Caki2 (cell line): ENCODE data around the gene REC8. TPM values are rescaled to one million over a fixed set of nuclear protein-coding genes. Genes with fewer than 3 reads are reported as not detected.
A peak's percentile ranks its signal among the peaks of the same experiment; 100 is the strongest.
"Not testable (repeated sequence)": the region's sequence is repeated elsewhere in the genome, so short reads cannot be mapped to it uniquely, and the experiment has no call there.

ENCODE experiments used
- DNase-seq: peaks from one replicate; pipeline ENCODE4 v3.0.0-alpha.2; 2015; ENCODE audit warnings: low read depth
- in situ Hi-C: cut with HindIII; loops from 2 replicates; pipeline ENCODE4 v1.10.0; 2016; ENCODE audit warnings: low sequenced_read_pairs, low pct_unique_long_range_greater_than_20kb, mixed read lengths
- total RNA-seq: library from RNA; depleted of rRNA; stranded (reverse); fragments of >200 nt; shearing (Covaris generic); gene quantifications from 2 replicates; pipeline ENCODE4 v1.2.3, GENCODE V29; 2014; ENCODE audit warnings: low replicate concordance

Gene REC8
- total RNA-seq, 1 experiment from 2014 or later: not detected

DNA sequence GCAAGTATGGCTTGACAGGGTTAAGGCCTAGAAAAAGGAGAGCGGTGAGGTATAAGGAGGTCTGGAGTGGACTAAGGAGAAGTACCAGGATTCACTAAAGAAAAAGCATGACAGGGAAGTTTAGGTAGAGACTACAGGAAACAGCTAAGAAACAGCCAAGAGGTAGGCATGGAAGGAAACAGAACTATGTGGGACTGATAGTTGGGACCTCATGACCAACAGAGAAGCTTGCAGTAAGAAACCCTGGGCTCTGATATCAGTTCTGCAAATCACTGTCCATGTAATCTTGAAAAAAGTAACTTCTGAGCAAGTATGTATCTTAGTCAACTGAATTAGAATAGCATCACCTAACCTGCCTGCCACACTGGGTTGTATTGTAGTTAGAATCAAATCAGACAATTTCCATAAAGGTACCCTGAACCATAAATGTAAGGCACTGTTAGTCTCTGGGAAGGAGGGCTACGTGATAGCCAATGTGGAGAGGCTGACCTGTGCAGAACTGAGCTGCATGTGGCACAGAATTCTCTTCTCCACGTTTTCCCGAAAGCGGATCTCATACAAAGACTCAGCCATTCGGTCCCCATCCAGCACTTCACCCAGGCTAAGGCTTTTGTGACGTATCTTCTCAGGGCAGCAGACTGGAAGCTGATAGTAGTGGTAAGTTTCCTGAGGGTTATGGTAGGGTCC is 22.4 kb downstream of the REC8 start:
- in situ Hi-C loops: no loop called here
- no peak for DNase-seq

DNA sequence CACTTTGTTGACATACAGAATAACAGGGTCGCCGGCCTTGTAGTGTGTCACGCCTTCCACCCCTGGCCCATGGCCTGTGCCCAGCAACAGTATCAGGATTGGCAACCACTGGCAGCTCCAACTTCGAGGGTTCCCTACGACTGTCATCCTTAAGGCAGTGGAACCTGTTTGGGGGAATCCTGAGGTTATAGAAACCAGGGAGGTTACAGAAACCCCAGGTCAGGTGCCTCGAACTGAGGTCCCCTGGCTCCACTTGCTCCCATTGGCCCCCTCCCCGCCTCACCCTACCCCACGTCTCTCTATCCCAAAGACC is 22.9 kb downstream of the REC8 start:
- in situ Hi-C loops: no loop called here

DNA sequence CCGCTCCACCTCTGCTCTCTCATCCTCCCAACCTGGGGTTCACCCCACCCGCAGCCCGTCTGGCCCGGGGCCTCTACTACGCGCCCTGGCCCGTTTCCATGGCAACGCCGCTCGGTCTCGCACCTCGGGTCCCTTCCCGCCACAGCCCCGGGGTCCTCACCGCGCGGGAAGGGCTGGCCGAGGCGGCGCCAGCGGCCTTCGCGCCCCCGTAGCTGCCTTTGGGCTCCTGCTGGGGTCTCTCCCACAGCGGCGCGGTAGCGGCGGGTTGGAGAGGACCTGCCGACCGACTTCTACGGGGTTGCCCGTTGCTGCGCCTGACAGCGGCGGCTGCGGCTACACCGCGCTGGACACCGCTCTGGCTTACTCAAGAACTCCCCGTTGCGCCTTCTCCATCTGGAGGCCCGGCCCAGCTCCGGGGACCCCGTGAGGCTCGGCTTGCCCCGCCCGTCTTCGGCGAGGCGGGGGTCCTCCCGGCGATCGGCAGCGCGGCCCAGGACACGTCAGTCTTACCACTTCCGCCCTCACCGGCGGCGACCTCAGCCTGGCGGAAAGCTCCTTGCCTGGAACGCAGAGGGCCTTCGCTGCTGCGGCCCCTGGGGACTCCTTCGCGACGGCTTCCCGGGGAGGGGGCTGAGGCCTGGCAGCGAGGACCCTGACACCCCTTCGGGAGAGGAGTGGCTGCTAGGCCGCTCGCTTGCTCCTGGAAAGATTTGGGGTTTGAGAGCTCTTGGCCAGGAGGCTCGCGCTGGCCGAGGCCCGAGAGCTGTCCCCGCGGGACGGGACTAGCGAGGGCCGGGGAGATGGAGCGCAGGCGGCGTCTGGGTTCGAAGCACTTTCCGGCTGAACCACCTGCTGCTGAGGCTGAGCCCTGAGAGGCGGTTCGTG is 23.5 kb downstream of the REC8 start, which contains the start of gene TM9SF1:
Gene TM9SF1 (minus strand): TSS at position 256 of the 885 bp plus-strand sequence. CDS start 422 bp downstream, outside the sequence.
- peak; percentile 81 for DNase-seq
- in situ Hi-C loops: no loop called here

More for the DNA sequence above, 22.9 kb downstream of the REC8 start:
- no peak for DNase-seq

DNA sequence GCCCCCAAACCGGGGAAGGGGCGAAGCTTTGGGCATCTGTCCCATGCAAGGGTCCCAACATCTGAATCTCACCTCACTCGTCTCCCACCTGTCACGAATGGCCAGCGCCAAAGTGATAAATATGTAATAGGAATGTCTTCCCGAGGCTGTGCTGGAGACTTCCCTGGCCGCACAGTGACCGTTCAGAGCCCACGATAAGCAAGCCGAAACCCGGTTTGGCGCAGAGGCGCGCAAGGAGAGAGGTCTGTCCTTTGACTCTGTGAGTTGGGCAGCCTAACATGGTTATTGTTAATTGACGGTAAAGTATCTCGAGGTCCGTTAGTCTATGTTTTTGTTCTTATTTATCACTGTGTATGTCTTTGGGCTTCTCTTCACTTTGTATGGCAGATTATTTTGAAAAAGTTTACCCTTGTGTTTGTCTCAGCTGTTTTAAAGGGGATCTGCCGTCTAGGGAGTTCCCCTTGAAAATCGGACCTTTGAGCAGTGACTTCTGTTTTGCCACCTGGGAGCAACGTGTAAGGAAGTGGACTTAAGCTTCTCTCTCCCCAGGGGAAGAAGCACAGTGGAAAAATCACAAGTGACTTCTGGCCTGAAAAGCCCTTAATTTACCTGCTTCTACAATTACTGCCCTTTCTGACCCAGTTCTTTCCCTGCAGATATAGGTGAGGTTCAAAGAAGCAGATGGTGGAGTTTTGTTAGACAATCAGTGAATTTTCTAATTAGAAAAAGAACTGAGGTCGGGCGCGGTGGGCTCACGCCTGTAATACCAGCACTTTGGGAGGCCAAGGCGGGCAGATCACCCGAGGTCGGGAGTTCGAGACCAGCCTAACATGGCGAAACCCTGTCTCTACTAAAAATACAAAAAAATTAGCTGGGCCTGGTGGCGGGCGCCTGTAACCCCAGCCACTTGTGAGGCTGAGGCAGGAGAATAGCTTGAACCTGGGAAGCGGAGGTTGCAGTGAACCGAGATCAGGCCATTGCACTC is 24.5 kb downstream of the REC8 start:
- peak; percentile 23 for DNase-seq
- in situ Hi-C loops: no loop called here

DNA sequence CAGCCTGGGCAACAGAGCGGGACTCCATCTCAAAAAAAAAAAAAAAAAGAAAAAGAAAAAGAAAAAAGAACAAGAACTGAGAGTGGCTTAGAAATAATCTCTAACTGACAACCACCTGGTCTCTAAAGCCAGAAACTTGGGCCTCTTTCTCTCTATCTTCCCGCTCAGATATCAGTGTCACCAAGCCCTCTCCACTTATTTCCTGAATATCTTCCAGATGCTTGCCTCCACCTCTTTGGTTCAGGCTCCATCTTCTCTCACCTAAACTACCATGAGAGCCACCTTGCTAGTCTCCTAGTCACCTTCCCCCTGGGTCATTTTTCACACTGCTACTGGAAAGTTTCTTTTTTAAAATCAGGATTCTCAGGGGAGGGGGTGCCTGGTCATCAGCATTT is 25.2 kb downstream of the REC8 start:
- no peak for DNase-seq
- in situ Hi-C loops: no loop called here

DNA sequence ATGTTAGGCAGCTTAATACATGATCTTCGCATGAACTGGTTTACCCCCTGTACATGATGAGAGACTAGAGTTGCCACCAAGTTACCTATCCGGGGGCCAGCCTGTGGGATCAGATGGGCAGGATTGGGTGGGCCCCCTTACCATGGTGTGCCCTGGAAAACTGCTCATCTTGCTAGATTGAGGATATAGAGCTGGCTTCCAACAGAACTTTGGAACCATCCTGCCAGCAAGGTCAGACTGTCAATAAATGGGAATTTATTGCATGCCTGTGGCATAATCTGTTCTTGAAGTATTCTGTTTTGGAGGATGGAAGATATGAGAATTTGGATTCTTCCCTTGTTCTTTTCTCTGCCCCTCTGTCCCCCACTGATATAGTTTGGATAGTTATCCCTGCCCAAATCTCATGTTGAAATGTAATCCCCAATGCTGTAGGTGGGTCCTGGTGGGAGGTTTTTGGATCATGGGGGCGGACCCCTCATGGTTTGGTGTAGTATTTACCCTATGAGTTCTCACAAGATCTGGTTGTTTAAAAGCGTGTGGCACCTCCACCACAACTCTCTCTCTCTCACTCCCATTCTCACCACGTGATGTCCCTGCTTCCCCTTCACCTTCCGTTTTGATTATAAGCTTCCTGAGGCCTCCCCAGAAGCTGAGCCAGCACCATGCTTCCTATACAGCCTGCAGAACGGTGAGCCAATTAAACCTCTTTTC is 27.1 kb downstream of the REC8 start:
- in situ Hi-C loops: no loop called here
- no peak for DNase-seq

DNA sequence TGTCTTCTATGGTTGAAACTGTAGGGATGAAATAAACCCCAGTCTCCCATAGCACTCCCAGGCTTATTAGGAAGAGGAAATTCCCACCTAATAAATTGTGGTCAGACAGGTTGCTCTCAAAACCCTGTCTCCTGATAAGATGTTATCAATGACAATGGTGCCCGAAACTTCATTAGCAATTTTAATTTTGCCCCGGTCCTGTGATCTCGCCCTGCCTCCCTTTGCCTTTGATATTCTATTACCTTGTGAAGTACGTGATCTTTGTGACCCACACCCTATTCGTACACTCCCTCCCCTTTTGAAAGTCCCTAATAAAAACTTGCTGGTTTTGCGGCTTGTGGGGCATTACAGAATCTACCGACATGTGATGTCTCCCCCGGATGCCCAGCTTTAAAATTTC is 30.7 kb downstream of the REC8 start:
- in situ Hi-C loops, DNase-seq: not testable (repeated sequence)

DNA sequence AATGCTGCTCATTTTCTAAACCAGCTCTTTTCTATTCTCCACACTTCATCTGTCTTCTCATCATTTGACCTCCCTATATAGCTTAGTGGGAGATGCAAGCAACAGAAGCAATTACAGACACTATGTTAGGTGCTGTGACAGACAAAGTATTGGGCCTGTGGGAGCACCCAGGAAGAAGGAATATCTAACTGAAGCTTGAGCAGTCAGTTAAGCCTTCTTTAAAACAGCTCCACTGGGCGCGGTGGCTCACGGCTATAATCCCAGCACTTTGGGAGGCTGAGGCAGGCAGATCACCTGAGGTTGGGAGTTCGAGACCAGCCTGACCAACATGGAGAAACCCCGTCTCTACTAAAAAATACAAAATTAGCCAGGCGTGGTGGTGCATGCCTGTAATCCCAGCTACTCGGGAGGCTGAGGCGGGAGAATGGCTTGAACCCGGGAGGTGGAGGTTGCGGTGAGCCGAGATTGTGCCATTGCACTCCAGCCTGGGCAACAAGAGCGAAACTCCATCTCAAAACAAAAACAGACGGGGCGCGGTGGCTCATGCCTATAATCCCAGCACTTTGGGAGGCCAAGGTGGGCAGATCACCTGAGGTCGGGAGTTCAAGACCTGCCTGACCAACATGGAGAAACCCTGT is 31.5 kb downstream of the REC8 start:
- in situ Hi-C loops, DNase-seq: not testable (repeated sequence)

DNA sequence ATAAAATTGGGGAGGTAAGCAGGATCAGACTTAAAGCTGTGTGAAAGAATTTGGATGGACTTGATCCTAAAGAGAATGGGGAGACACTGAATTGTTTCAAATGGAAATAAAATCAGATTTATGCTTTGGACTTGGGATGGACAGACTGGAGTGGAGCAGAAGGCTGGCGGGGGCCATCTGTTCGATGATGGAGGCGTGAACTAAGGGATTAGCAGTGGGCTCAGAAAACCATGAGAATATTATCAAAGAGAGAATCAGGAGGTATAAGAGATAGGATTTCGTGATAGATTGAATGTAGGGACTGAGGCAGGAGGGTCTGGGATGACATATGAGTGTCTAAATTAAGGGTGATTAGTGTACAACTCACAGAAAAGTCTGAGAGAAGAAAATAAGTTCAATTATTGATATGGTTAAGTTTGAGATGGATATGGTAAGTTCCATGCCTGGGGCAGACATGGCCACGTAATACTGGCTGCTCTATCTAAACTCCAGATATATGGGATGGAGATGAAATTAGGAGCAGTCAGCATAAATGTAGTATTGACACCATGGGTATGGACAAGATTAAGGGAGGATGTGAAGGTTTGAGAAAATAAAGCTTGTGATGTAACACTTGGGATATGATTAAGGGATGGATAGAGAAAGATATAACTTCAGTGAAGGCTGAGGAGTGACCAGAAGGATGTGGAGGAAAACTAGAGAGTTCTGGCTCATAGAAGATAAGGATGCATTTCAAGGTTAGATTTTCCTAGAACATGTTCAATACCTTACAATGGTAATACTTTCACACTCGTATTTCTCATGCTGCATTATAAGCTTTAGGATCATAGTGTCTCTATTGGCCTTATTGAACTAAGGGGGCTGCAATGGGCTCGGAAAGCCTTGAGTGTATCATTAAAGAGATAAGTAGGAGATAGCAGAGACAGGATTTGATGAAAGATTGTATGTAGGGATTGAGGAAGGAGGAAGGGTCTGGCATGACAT is 32.6 kb downstream of the REC8 start:
- in situ Hi-C loops: no loop called here
- no peak for DNase-seq

DNA sequence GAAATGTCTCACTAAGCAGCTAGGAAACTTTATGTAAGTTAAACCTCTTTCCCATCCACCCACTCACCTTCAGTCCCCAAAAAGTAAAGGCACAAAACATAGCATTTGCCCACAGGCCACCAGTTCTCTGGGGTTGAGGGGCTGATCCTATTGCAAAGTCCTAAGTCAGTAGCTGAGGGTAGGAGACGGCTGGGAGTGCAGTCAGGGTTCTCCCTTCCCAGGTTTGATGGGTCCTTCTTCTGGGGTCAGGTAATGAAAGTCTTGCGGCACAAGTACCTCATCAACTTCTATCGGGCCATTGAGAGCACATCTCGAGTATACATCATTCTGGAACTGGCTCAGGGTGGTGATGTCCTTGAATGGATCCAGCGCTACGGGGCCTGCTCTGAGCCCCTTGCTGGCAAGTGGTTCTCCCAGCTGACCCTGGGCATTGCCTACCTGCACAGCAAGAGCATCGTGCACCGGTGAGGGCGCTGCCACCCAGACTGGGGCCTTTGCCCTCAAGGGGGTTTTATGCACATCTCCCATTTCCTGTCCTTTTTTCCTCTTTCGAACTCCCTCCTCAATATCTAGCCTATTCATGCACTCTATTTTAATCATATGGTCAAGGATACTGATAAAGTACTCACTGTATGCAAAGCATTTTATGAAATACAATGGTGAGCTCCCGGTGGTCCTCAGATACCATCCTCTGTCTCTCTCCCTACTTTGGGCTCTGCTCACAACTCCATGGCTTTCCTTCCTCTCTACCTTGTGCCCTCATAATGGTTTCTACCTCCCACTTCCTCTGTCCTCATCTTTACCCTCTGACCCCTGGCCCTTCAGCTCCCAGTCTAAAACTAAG is 34.6 kb downstream of the REC8 start:
- in situ Hi-C loops: no loop called here
- no peak for DNase-seq

DNA sequence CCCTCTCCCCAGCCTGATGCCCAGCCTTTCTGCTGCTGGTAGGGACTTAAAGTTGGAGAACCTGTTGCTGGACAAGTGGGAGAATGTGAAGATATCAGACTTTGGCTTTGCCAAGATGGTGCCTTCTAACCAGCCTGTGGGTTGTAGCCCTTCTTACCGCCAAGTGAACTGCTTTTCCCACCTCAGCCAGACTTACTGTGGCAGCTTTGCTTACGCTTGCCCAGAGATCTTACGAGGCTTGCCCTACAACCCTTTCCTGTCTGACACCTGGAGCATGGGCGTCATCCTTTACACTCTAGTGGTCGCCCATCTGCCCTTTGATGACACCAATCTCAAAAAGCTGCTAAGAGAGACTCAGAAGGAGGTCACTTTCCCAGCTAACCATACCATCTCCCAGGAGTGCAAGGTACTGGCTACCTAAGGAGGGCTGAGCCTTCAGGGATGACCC is 35.2 kb downstream of the REC8 start:
- DNase-seq: no peak
- in situ Hi-C loops: no loop called here

DNA sequence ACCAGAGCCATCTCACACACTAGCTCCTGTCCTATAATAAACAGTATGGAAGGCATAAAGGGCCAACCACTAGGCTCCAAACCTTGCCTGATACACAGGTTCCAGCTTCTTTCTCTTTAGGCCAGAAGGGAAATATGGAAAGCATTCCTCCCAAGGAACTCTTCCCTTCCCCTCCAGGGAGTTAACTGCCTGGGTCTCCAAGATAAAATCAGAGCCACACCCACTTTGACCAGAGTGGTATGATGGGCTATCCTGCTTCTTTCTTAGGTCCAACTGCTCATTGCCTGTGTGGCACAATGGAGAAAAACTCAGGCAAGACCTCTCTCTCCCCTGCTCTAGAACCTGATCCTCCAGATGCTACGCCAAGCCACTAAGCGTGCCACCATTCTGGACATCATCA is 35.7 kb downstream of the REC8 start:
- no peak for DNase-seq
- in situ Hi-C loops: no loop called here

DNA sequence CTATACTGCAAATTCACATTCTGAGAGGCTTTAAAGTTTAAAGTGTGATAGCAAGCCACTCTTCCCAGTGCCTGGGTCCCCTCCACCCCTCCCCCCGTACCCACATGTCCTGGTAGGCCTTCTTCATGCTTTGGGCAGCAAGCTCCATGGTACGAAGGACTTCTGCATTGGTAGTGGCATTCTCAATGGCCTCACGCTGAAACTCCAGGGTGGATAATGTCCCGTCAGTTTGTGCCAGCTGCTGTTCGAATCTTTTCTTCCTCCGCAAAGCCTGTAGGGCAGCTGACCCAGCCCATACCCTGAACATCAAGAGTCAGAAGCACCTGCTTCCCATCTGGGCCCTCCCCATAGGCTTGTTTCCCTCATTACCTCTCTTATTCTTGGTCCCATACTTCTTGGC is 39.4 kb downstream of the REC8 start:
- no peak for DNase-seq
- in situ Hi-C loops: no loop called here

DNA sequence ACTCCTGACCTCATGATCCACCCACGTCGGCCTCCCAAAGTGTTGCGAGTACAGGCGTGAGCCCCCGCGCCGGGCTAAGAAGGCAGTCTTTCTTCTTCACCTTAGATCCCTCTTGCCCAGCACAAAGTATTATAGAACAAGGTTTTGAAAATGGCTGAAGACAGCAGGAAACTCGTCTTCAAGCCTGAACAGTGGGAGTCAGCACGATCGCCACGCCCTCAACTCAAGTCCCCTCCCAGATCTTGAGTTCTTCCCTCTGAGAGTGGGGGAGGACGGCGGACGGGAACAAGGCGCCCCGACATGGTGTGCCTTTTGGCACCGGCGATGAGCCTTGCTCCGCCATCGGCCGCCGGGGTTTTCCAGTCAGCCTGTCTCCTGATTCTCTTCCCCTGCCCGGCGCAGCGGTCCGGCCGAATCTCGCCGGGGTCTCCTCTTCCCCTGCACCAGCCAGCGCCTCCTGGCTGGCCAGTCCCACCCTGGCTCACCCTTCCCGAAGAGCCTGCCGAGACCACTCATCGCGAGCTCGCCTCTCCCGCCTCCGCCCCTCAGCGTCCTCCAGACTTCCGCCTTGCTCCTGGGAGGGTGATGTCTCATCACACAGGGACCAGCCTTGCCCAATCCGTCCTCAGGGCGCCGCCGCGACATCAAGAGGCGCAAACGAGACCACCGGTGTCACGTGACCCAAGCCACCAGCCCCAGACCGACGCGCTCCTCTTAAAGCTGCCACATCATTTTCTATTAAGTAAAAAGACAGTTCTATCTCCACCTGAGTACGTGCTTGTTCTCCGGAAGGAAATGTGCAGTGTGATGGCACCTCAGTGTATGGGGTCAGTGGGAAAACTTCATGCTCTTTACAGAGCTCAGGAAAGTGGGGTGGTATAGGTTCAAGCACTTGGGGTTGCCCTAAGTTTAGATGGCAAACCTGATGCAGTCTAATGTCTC is 41.3 kb downstream of the REC8 start, which contains the start of gene CHMP4A:
Gene CHMP4A (minus strand): TSS at position 565 of the 942 bp plus-strand sequence. CDS start 49 bp downstream, at position 516.
- peak; percentile 97 for DNase-seq
- in situ Hi-C loops: no loop called here
